HEK293 (cell line): Measurements from ENCODE around the gene RASSF1.

Source experiments
- BCL6B ChIP-seq: fragments of 450-650 bp; formaldehyde crosslinking; IDR thresholded peaks from 2 replicates; pipeline ENCODE4 v1.5.1; 2017; ENCODE audit warnings: missing biosample characterization, missing genetic modification characterization
- GLI4 ChIP-seq: fragments of 450-650 bp; formaldehyde crosslinking; IDR thresholded peaks from 2 replicates; pipeline ENCODE4 v1.5.1; 2016; ENCODE audit warnings: missing biosample characterization, missing genetic modification characterization
- IKZF3 ChIP-seq: fragments of 450-650 bp; IDR thresholded peaks from 2 replicates; pipeline ENCODE4 v1.5.0; 2018; ENCODE audit warnings: missing biosample characterization, mild to moderate bottlenecking, missing genetic modification characterization, moderate library complexity
- KLF1 ChIP-seq: fragments of 450-650 bp; formaldehyde crosslinking; IDR thresholded peaks from 2 replicates; pipeline ENCODE4 v1.5.1; 2016; ENCODE audit warnings: missing biosample characterization, missing genetic modification characterization
- KLF8 ChIP-seq: fragments of 450-650 bp; formaldehyde crosslinking; IDR thresholded peaks from 2 replicates; pipeline ENCODE4 v1.5.1; 2016; ENCODE audit warnings: missing biosample characterization, missing genetic modification characterization
- MEIS1 ChIP-seq: sonication (generic); formaldehyde crosslinking; IDR thresholded peaks from 2 replicates; pipeline ENCODE4 v1.8.1; 2022; ENCODE audit warnings: missing genetic modification reagents, mild to moderate bottlenecking, borderline replicate concordance
- PRDM1 ChIP-seq: fragments of 450-650 bp; formaldehyde crosslinking; IDR thresholded peaks from 2 replicates; pipeline ENCODE4; 2016; ENCODE audit warnings: missing biosample characterization, missing genetic modification characterization
- PRDM6 ChIP-seq: fragments of 450-650 bp; formaldehyde crosslinking; IDR thresholded peaks from 2 replicates; pipeline ENCODE4 v1.5.1; 2017; ENCODE audit warnings: missing biosample characterization, missing genetic modification characterization
- ZBTB1 ChIP-seq: fragments of 450-650 bp; formaldehyde crosslinking; IDR thresholded peaks from 2 replicates; pipeline ENCODE4 v1.5.1; 2016; ENCODE audit warnings: missing biosample characterization, missing genetic modification characterization
- ZBTB20 ChIP-seq: fragments of 450-650 bp; formaldehyde crosslinking; IDR thresholded peaks from 2 replicates; pipeline ENCODE4 v1.5.1; 2016; ENCODE audit warnings: missing biosample characterization, missing genetic modification characterization
- ZBTB26 ChIP-seq: fragments of 450-650 bp; formaldehyde crosslinking; optimal IDR thresholded peaks from 2 replicates; pipeline ENCODE3; 2016; ENCODE audit warnings: missing biosample characterization, mild to moderate bottlenecking, missing genetic modification characterization
- ZFP41 ChIP-seq: fragments of 450-650 bp; formaldehyde crosslinking; IDR thresholded peaks from 2 replicates; pipeline ENCODE4 v1.5.1; 2016; ENCODE audit warnings: missing biosample characterization, missing genetic modification characterization, borderline replicate concordance
- ZNF138 ChIP-seq: fragments of 450-650 bp; formaldehyde crosslinking; IDR thresholded peaks from 2 replicates; pipeline ENCODE4 v1.5.1; 2016; ENCODE audit warnings: missing biosample characterization, missing genetic modification characterization, borderline replicate concordance
- ZNF157 ChIP-seq: fragments of 450-650 bp; formaldehyde crosslinking; IDR thresholded peaks from 2 replicates; pipeline ENCODE4 v1.5.1; 2016; ENCODE audit warnings: missing biosample characterization, missing genetic modification characterization
- ZNF23 ChIP-seq: fragments of 450-650 bp; formaldehyde crosslinking; IDR thresholded peaks from 2 replicates; pipeline ENCODE4 v1.5.1; 2016; ENCODE audit warnings: missing biosample characterization, missing genetic modification characterization, borderline replicate concordance
- ZNF239 ChIP-seq: fragments of 450-650 bp; formaldehyde crosslinking; IDR thresholded peaks from 2 replicates; pipeline ENCODE4 v1.5.1; 2016; ENCODE audit warnings: missing biosample characterization, missing genetic modification characterization
- ZNF24 ChIP-seq: fragments of 450-650 bp; formaldehyde crosslinking; IDR thresholded peaks from 2 replicates; pipeline ENCODE4 v1.5.1; 2016; ENCODE audit warnings: missing biosample characterization, missing genetic modification characterization
- ZNF341 ChIP-seq: fragments of 450-650 bp; formaldehyde crosslinking; IDR thresholded peaks from 2 replicates; pipeline ENCODE4; 2016; ENCODE audit warnings: low read depth, missing biosample characterization, missing genetic modification characterization
- ZNF391 ChIP-seq: fragments of 450-650 bp; formaldehyde crosslinking; IDR thresholded peaks from 2 replicates; pipeline ENCODE4 v1.5.1; 2016; ENCODE audit warnings: low read depth, missing biosample characterization, missing genetic modification characterization, borderline replicate concordance
- ZNF473 ChIP-seq: fragments of 450-650 bp; formaldehyde crosslinking; IDR thresholded peaks from 2 replicates; pipeline ENCODE4 v1.5.1; 2017; ENCODE audit warnings: missing biosample characterization, missing genetic modification characterization
- ZNF510 ChIP-seq: fragments of 450-650 bp; formaldehyde crosslinking; IDR thresholded peaks from 2 replicates; pipeline ENCODE4 v1.5.1; 2018; ENCODE audit warnings: mild to moderate bottlenecking, missing genetic modification characterization, missing biosample characterization; ENCODE audit not compliant: insufficient replicate concordance
- ZNF518A ChIP-seq: fragments of 450-650 bp; formaldehyde crosslinking; conservative IDR thresholded peaks from 2 replicates; pipeline ENCODE4 v1.5.1; 2016; ENCODE audit warnings: low read depth, missing biosample characterization, missing genetic modification characterization
- ZNF626 ChIP-seq: fragments of 450-650 bp; sonication (Bioruptor Pico); formaldehyde crosslinking; IDR thresholded peaks from 2 replicates; pipeline ENCODE4 v1.5.1; 2018; ENCODE audit warnings: missing biosample characterization, missing genetic modification characterization, inconsistent platforms
- ZNF677 ChIP-seq: fragments of 450-650 bp; IDR thresholded peaks from 2 replicates; pipeline ENCODE4 v1.5.0; 2018; ENCODE audit warnings: missing biosample characterization, mild to moderate bottlenecking, missing genetic modification characterization, moderate library complexity
- ZNF785 ChIP-seq: fragments of 450-650 bp; formaldehyde crosslinking; IDR thresholded peaks from 2 replicates; pipeline ENCODE4 v1.5.1; 2016; ENCODE audit warnings: missing biosample characterization, missing genetic modification characterization
- ZNF837 ChIP-seq: fragments of 450-650 bp; formaldehyde crosslinking; IDR thresholded peaks from 2 replicates; pipeline ENCODE4 v1.5.1; 2016; ENCODE audit warnings: missing biosample characterization, missing genetic modification characterization
- ZSCAN5A ChIP-seq: fragments of 450-650 bp; formaldehyde crosslinking; IDR thresholded peaks from 2 replicates; pipeline ENCODE4 v1.5.1; 2016; ENCODE audit warnings: missing biosample characterization, missing genetic modification characterization
- TF ChIP-seq, protein P1 (sequence below): fragments of 450-650 bp; formaldehyde crosslinking; IDR thresholded peaks from 2 replicates; pipeline ENCODE4 v1.5.1; 2016; ENCODE audit warnings: missing biosample characterization, missing genetic modification characterization

The RASSF1 gene

DNA sequence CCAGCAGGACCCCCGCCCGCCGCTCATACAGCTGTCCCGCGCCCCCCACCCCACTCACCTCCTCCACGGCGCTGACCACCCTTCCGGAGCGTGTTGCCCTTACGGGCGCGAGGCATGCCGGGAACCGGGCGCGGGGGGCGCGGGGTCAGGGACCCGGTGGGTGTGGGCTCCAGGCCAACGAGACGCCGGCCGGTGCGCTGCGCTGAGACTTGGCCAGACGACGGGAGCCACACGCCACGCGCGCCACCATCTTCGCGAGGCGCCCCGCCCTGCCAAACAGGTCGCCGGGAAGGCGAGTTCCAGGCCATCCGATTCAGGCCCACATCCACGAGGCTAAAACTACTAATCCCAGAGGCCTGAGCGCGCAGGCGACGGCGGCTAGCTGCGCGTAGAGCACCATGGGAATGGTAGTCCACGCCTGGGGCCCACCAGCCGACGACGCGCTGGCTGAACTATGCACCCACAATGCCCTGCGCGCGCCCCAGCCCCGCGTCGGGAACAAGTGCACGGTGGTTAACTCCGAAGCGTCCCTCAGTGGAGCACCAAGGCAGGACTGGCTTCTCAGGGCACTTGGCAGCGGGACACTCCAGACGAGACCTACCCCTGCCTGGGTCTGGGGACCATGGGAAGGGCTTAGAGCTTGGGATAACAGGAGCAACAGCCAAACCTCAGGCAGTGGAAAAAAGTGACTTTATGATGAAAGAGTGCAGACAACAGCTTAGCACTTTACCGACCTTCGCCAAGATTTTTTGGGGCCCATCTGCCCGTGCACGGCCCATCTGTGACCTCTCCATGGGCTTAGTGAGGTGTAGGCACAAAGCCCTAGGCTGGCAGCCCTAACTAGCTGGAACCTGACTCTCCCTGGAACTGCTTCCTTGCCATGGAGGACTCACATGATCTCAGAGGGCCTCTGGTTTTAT, 48.2 kb downstream of the RASSF1 start, which contains the start of gene IFRD2 (continued):
- TF ChIP-seq, protein P1, sequence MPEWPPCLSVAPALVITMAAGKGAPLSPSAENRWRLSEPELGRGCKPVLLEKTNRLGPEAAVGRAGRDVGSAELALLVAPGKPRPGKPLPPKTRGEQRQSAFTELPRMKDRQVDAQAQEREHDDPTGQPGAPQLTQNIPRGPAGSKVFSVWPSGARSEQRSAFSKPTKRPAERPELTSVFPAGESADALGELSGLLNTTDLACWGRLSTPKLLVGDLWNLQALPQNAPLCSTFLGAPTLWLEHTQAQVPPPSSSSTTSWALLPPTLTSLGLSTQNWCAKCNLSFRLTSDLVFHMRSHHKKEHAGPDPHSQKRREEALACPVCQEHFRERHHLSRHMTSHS (tag by site-specific recombination) = no peak
- TF ChIP-seq KLF1 (tag by site-specific recombination) (peak; percentile 94), KLF8 (tag by site-specific recombination) (peak; percentile 99), PRDM1 (tag by site-specific recombination) (no peak), MEIS1 (CRISPR knock-in tag) (no peak), ZBTB26 (tag by site-specific recombination) (peak; percentile 99), ZNF391 (tag by site-specific recombination) (peak; percentile 17; the same call in 1 of the 2 replicates), IKZF3 (no peak), ZNF24 (tag by site-specific recombination) (peak; percentile 85), BCL6B (tag by site-specific recombination) (no peak), ZNF157 (tag by site-specific recombination) (no peak), ZNF23 (no peak), PRDM6 (tag by site-specific recombination) (no peak), ZNF626 (tag by site-specific recombination) (no peak), ZBTB20 (tag by site-specific recombination) (peak; percentile 93), ZBTB1 (tag by site-specific recombination) (no peak), GLI4 (tag by site-specific recombination) (no peak), ZNF677 (tag by site-specific recombination) (no peak), ZNF473 (tag by site-specific recombination) (no peak), ZNF239 (no peak), ZNF138 (tag by site-specific recombination) (no peak), ZNF785 (tag by site-specific recombination) (no peak), ZFP41 (no peak), ZSCAN5A (tag by site-specific recombination) (no peak), ZNF518A (tag by site-specific recombination) (0 out of 2 replicates have a peak, but pooled peaks have one; percentile 29), ZNF341 (tag by site-specific recombination) (no peak), ZNF837 (no peak), ZNF510 (no peak)
